IPS-20b (cell line): ENCODE data around the gene DPP7.

ENCODE experiments used
- H3K27ac ChIP-seq: one replicate; pipeline ENCODE4 v1.5.1; 2013; ENCODE audit warnings: low read length
- H3K27me3 ChIP-seq: 2 replicates; pipeline ENCODE4 v1.6.1; 2013; ENCODE audit warnings: mild to moderate bottlenecking, low read length, inconsistent platforms; ENCODE audit not compliant: insufficient read depth
- H3K36me3 ChIP-seq: 2 replicates; pipeline ENCODE4 v1.6.1; 2013; ENCODE audit warnings: low read depth, mild to moderate bottlenecking, inconsistent platforms, low read length, moderate library complexity; ENCODE audit not compliant: insufficient read depth
- H3K4me1 ChIP-seq: 2 replicates; pipeline ENCODE4 v1.6.1; 2013; ENCODE audit warnings: mild to moderate bottlenecking, control low read depth, inconsistent platforms, low read length, moderate library complexity; ENCODE audit not compliant: insufficient read depth
- H3K4me3 ChIP-seq: 2 replicates; pipeline ENCODE4 v1.5.1; 2013; ENCODE audit warnings: mild to moderate bottlenecking, low read length, inconsistent platforms
- H3K9ac ChIP-seq: 2 replicates; pipeline ENCODE4 v1.6.1; 2013; ENCODE audit warnings: low read depth, mild to moderate bottlenecking, inconsistent platforms, low read length, moderate library complexity
- H3K9me3 ChIP-seq: 2 replicates; pipeline ENCODE4 v1.6.1; 2013; ENCODE audit warnings: mild to moderate bottlenecking, low read depth, low read length, inconsistent platforms; ENCODE audit not compliant: insufficient read depth

The DPP7 gene

DNA sequence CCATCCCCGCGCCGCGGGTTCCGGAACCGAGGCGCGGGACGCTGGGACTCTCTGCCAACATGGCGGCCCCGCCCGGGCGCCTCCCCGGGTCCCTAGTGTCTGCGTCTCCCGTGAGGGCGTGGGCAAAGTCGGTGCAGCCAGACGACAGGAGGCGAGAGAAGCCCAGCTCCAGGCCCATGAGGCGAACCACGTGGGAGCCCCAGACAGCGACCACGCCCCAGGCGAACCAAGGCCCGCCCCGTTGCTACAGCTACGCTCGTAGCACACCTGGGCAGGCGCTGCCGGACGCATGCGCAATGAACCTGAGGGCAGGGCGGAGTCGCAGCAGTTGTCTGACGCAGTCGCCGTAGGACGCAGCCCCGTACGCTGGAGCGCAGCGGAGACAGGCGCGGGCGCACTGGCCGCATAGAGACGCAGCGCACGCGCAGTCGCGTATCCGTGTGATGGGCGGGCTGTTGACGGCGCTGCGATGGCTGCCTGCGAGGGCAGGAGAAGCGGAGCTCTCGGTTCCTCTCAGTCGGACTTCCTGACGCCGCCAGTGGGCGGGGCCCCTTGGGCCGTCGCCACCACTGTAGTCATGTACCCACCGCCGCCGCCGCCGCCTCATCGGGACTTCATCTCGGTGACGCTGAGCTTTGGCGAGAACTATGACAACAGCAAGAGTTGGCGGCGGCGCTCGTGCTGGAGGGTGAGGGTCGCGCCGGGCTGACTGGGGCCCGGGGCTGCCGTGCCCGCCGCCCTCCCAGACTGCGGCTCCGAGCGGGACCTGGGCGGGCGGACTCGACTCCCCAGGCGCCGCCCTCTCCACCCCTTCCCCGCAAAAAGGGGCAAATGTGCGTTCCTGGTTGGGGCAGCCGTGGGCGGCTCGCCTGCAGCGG lies 27.8 kb downstream of the DPP7 start, which contains the start of gene MAN1B1:
Gene MAN1B1, plus strand, starts transcription at position 455 of the 878 bp plus-strand sequence. Its CDS starts 15 bp downstream, at position 470.
- Histone ChIP-seq H3K9ac (peak within 1 kb of the TSS; percentile 79; the same call in 1 of the 2 replicates), H3K4me3 (peak within 1 kb of the TSS; percentile 88), H3K27me3 (peaks cover 16% of the 10 kb centered on the region), H3K27ac (no peak within 1 kb of the TSS), H3K4me1 (peaks cover 4% of the 10 kb centered on the region), H3K36me3 (peaks cover 14% of the 10 kb centered on the region), H3K9me3 (no peaks in the 10 kb centered on the region)

- peak overlapping the region; percentile 88 for H3K4me3 ChIP-seq
- H3K4me1 ChIP-seq = peaks cover 4% of the 10 kb centered on the region
- H3K27me3 ChIP-seq = peaks cover 16% of the 10 kb centered on the region
- H3K9me3 ChIP-seq = no peaks in the 10 kb centered on the region
- no peak overlapping the region for H3K27ac ChIP-seq
- peaks cover 12% of the 10 kb centered on the region for H3K36me3 ChIP-seq
- H3K9ac ChIP-seq = peak overlapping the region; percentile 72; the same call in 1 of the 2 replicates
These were observed 28.5 kb downstream of the DPP7 start for GRCh38 chr9:137085920-137086530.

- Histone ChIP-seq H3K27ac (no peak overlapping the region), H3K9me3 (no peaks in the 10 kb centered on the region), H3K27me3 (peaks cover 30% of the 10 kb centered on the region), H3K36me3 (0 out of 2 replicates have a peak, but pooled peaks cover 5% of the 10 kb centered on the region), H3K4me1 (peaks cover 4% of the 10 kb centered on the region), H3K4me3 (no peak overlapping the region), H3K9ac (no peak overlapping the region)
These were observed 30.0 kb downstream of the DPP7 start for GRCh38 chr9:137084526-137084925.

DNA sequence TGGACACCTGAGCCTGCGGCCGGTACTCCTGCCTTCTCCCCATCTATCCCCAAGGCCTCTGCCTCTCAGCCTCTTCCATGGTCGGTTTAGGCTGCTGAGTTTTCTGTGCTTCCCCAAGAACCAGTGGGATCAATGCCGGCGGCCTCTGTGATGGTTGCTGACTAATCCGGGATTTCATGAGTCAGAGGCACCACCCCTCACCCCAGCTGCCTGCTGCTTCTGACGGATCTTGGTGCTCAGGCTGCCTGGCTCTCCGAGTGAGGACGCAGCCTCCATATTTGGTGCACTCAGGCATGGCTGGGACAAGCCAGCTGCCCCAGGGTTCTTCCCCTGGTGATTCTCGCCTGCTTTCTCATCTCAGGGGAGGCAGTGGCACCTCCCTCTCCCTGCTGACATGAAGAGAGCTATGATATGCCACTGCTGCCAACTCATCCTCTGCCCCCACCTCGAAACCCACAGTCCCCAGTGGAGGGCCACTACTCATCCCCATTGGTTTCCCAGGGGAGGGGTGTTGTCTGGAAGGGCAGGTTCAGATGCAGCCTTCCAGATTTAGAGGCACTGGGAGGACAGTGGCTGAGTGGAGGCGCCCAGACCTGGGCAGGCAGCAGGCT lies 31.0 kb downstream of the DPP7 start:
- no peak overlapping the region for H3K4me3 ChIP-seq
- H3K9ac ChIP-seq = no peak overlapping the region
- H3K36me3 ChIP-seq = no peaks in the 10 kb centered on the region
- peaks cover 4% of the 10 kb centered on the region for H3K4me1 ChIP-seq
- no peaks in the 10 kb centered on the region for H3K9me3 ChIP-seq
- peaks cover 40% of the 10 kb centered on the region for H3K27me3 ChIP-seq
- H3K27ac ChIP-seq = no peak overlapping the region

- Histone ChIP-seq H3K9me3 (no peaks in the 10 kb centered on the region), H3K27me3 (peaks cover 44% of the 10 kb centered on the region), H3K4me3 (no peak overlapping the region), H3K27ac (no peak overlapping the region), H3K36me3 (no peaks in the 10 kb centered on the region), H3K9ac (no peak overlapping the region), H3K4me1 (peaks cover 2% of the 10 kb centered on the region)
These were observed 31.6 kb downstream of the DPP7 start for GRCh38 chr9:137082925-137083290.

GRCh38 chr9:137082222-137082924 lies 32.2 kb downstream of the DPP7 start:
- Histone ChIP-seq H3K36me3 (no peaks in the 10 kb centered on the region), H3K4me3 (no peak overlapping the region), H3K27ac (no peak overlapping the region), H3K9ac (no peak overlapping the region), H3K27me3 (peaks cover 45% of the 10 kb centered on the region), H3K4me1 (no peaks in the 10 kb centered on the region; the same call in 1 of the 2 replicates), H3K9me3 (no peaks in the 10 kb centered on the region)

DNA sequence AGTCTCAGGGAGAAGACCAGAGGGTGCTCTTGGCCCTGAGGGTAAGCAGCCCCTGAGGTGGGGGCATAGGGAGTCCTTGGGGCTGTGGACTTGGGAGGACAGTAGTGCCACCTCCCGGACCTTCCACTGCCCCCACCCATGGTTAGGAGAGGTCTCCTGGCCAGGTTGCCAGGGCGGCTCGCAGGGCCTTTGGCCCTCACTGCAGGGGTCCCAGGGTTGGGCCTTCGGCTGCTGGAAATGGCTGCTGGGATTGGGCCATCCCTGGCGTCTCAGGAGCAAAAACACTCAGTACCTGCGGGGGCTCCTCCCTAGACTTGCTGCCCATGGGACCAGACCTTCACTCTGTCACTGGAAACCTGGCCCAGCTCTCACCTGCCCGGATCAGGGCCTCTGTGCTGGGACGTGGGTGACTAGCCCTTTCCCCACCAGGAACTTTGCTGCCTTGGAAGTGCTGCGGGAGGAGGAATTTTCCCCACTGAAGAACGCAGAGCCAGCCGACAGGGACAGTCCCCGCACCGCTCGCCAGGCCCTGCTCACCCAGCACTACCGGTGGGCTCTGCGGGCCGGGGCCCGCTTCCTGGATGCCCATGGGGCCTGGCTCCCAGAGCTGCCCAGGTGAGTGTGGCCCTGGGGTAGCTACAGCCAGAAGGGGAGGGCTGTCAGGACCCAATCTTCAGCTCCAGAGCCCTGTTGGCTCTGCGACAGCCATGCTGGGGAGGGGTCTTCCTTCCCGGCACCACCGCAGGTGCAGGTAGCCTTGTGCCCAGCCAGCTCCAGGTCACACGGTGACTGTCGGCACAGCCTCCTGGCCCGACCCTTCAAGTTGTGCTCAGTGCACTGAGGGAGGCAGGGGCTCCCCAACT lies 34.0 kb downstream of the DPP7 start:
- Histone ChIP-seq H3K4me3 (no peak overlapping the region), H3K9ac (no peak overlapping the region), H3K27ac (no peak overlapping the region), H3K4me1 (no peaks in the 10 kb centered on the region; the same call in 1 of the 2 replicates), H3K27me3 (peaks cover 53% of the 10 kb centered on the region), H3K9me3 (no peaks in the 10 kb centered on the region), H3K36me3 (no peaks in the 10 kb centered on the region)

- H3K27me3 ChIP-seq = peaks cover 55% of the 10 kb centered on the region
- no peak overlapping the region for H3K4me3 ChIP-seq
- no peak overlapping the region for H3K9ac ChIP-seq
- no peaks in the 10 kb centered on the region for H3K9me3 ChIP-seq
- H3K4me1 ChIP-seq = peaks cover 8% of the 10 kb centered on the region; the same call in 1 of the 2 replicates
- H3K27ac ChIP-seq = no peak overlapping the region
- no peaks in the 10 kb centered on the region for H3K36me3 ChIP-seq
These were observed 35.1 kb downstream of the DPP7 start for GRCh38 chr9:137079401-137079787.

- Histone ChIP-seq H3K4me3 (peak overlapping the region; percentile 58), H3K27me3 (peaks cover 59% of the 10 kb centered on the region), H3K4me1 (peaks cover 8% of the 10 kb centered on the region; the same call in 1 of the 2 replicates), H3K9ac (no peak overlapping the region), H3K9me3 (no peaks in the 10 kb centered on the region), H3K27ac (no peak overlapping the region), H3K36me3 (no peaks in the 10 kb centered on the region)
These were observed 35.7 kb downstream of the DPP7 start for GRCh38 chr9:137078701-137079400.
